Left forelimb (tissue), 1 donor: ENCODE results near the gene PCDHA1.

Experiments
- DNase-seq: peaks from one replicate; pipeline ENCODE4 v3.0.0-alpha.2; 2018; ENCODE audit warnings: low spot score

The PCDHA1 gene

GRCh38 chr5:141042555-141042954 is 256.6 kb downstream of the PCDHA1 start:
- DNase-seq, result no peak

GRCh38 chr5:141050622-141051520 is 264.9 kb downstream of the PCDHA1 start, which contains the start of gene PCDHB1:
Gene PCDHB1 (plus strand): TSS chr5:141051374. CDS start chr5:141051471, 97 bp downstream.
- no peak for DNase-seq

DNA sequence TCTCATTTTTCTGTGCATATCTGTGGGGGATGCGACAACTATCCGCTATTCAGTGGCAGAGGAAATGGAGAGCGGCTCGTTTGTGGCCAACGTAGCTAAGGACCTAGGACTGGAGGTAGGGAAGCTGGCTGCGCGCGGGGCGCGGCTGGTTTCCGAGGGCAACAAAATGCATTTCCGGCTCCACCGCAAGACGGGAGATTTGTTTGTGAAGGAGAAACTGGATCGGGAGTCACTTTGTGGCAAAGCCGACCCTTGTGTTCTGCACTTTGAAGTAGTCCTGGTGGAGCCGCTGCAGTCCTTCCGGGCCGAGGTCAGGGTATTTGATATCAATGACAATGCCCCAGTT is 265.6 kb downstream of the PCDHA1 start:
- no peak for DNase-seq
